ENCODE data around the gene ERI2.

DNA sequence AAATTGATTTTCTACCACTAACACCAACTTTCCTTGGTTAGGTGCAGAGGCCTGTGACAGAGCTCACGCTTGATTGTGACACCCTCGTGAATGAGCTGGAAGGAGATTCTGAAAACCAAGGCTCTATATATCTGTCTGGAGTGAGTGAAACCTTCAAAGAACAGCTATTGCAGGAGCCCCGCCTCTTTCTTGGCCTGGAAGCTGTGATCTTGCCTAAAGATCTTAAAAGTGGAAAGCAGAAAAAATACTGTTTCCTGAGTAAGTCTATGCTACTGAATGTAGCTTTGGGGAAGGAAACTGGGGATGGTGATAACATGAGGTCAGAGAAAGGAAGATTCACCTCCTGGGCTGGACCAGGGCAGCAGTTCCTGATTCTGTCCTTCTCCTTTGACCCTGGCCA lies 38.3 kb upstream of the ERI2 start:
- TF ChIP-seq, protein P1, sequence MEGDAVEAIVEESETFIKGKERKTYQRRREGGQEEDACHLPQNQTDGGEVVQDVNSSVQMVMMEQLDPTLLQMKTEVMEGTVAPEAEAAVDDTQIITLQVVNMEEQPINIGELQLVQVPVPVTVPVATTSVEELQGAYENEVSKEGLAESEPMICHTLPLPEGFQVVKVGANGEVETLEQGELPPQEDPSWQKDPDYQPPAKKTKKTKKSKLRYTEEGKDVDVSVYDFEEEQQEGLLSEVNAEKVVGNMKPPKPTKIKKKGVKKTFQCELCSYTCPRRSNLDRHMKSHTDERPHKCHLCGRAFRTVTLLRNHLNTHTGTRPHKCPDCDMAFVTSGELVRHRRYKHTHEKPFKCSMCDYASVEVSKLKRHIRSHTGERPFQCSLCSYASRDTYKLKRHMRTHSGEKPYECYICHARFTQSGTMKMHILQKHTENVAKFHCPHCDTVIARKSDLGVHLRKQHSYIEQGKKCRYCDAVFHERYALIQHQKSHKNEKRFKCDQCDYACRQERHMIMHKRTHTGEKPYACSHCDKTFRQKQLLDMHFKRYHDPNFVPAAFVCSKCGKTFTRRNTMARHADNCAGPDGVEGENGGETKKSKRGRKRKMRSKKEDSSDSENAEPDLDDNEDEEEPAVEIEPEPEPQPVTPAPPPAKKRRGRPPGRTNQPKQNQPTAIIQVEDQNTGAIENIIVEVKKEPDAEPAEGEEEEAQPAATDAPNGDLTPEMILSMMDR (conservative IDR thresholded peaks at IDR 0.05; ENCODE audit: low read depth, low read length) = no peak
- TF ChIP-seq MXI1 (IDR thresholded peaks at IDR 0.05; ENCODE audit: borderline replicate concordance, low read depth, low read length) (no peak), FOS (IDR thresholded peaks at IDR 0.05; ENCODE audit: low read depth, low read length) (no peak), POLR2A (IDR thresholded peaks at IDR 0.05; ENCODE audit: low read depth, low read length) (no peak), BHLHE40 (IDR thresholded peaks at IDR 0.05; ENCODE audit: low read depth, low read length) (no peak)
- TF ChIP-seq, protein P2, sequence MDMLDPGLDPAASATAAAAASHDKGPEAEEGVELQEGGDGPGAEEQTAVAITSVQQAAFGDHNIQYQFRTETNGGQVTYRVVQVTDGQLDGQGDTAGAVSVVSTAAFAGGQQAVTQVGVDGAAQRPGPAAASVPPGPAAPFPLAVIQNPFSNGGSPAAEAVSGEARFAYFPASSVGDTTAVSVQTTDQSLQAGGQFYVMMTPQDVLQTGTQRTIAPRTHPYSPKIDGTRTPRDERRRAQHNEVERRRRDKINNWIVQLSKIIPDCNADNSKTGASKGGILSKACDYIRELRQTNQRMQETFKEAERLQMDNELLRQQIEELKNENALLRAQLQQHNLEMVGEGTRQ (IDR thresholded peaks at IDR 0.05; ENCODE audit: low read depth, low read length) = no peak

All from IMR-90 (cell line).